ENCODE data around the gene METTL14.

The METTL14 gene

GRCh38 chr4:118736900-118737299 lies 51.7 kb downstream of the METTL14 start:
- DNase-seq = no peak

- no peak for DNase-seq
Measured at GRCh38 chr4:118738090-118738489, 52.9 kb downstream of the METTL14 start.

GRCh38 chr4:118739022-118739713 lies 54.0 kb downstream of the METTL14 start:
- no peak for DNase-seq

- DNase-seq = peak; percentile 10
Measured at GRCh38 chr4:118740869-118741268, 55.7 kb downstream of the METTL14 start.

GRCh38 chr4:118741301-118741855 lies 56.2 kb downstream of the METTL14 start:
- DNase-seq = no peak

- no peak for DNase-seq
Measured at GRCh38 chr4:118742050-118742449, 56.9 kb downstream of the METTL14 start.

GRCh38 chr4:118743867-118744266 lies 58.7 kb downstream of the METTL14 start:
- no peak for DNase-seq

GRCh38 chr4:118745357-118745756 lies 60.2 kb downstream of the METTL14 start:
- DNase-seq = no peak

GRCh38 chr4:118746251-118746919 lies 61.2 kb downstream of the METTL14 start:
- no peak for DNase-seq

- no peak for DNase-seq
Measured at GRCh38 chr4:118749347-118749988, 64.3 kb downstream of the METTL14 start.

GRCh38 chr4:118751629-118752323 lies 66.6 kb downstream of the METTL14 start:
- no peak for DNase-seq

- DNase-seq = no peak
Measured at GRCh38 chr4:118752551-118752950, 67.4 kb downstream of the METTL14 start.

GRCh38 chr4:118753096-118753495 lies 67.9 kb downstream of the METTL14 start:
- DNase-seq = no peak

GRCh38 chr4:118753685-118754084 lies 68.5 kb downstream of the METTL14 start:
- no peak for DNase-seq

- DNase-seq = no peak
Measured at GRCh38 chr4:118754890-118755289, 69.7 kb downstream of the METTL14 start.

- DNase-seq = no peak
Measured at GRCh38 chr4:118755438-118756226, 70.4 kb downstream of the METTL14 start.

- DNase-seq = no peak
Measured at GRCh38 chr4:118756429-118756828, 71.2 kb downstream of the METTL14 start.

- no peak for DNase-seq
Measured at GRCh38 chr4:118756958-118757357, 71.8 kb downstream of the METTL14 start.

GRCh38 chr4:118757761-118758251 lies 72.6 kb downstream of the METTL14 start:
- no peak for DNase-seq

- no peak for DNase-seq
Measured at GRCh38 chr4:118758293-118758692, 73.1 kb downstream of the METTL14 start.

- DNase-seq = no peak
Measured at GRCh38 chr4:118759481-118759880, 74.3 kb downstream of the METTL14 start.

GRCh38 chr4:118760092-118760491 lies 74.9 kb downstream of the METTL14 start:
- DNase-seq = no peak
